ENCODE results near the gene CUX1. TPM values are rescaled to one million over a fixed set of nuclear protein-coding genes. Genes with fewer than 3 reads are reported as not detected.

CUX1 gene
- total RNA-seq, 2 experiments from 2014 or later = 21.1 to 22.4 TPM

DNA sequence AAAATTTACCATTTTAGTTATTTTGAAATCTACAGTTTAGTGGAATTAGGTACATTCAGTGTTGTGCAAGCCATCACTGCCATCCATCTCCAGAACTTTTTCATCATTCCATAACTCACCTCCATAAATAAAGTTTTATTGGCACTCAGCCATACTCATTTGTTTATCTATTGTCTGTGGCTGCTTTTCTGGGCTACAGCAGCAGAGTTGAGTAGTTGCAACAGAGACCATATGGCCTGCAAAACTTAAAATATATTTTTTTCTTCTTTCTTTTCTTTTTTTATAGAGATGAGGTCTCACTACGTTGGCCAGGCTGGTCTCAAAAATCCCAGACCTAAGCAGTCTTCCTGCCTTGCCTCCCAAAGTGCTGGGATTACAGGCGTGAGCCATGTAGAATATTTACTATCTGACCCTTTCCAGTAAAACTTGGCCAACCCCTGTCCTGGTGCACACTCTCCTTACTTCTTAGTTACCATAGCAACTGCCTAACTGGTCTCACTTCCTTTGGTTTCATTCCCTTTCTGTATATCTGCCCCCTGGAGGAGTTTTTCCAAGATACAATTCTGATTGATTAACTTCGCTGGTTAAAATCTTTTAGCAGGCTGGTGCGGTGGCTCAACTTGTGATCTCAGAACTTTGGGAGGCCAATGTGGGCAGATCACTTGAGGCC lies 133.2 kb downstream of the CUX1 start:
- no peaks in the 10 kb centered on the region for H3K27me3 Mint-ChIP-seq
- H3K27ac Mint-ChIP-seq = no peak overlapping the region
- H3K36me3 Mint-ChIP-seq (ENCODE audit: low read depth) = no peaks in the 10 kb centered on the region
- H3K4me3 Mint-ChIP-seq = no peak overlapping the region
- no peaks in the 10 kb centered on the region for H3K9me3 Mint-ChIP-seq
- H3K4me1 Mint-ChIP-seq = peaks cover 12% of the 10 kb centered on the region
- no peak for DNase-seq
- ChIA-PET CTCF (no interaction called here), POLR2A (no interaction called here)

DNA sequence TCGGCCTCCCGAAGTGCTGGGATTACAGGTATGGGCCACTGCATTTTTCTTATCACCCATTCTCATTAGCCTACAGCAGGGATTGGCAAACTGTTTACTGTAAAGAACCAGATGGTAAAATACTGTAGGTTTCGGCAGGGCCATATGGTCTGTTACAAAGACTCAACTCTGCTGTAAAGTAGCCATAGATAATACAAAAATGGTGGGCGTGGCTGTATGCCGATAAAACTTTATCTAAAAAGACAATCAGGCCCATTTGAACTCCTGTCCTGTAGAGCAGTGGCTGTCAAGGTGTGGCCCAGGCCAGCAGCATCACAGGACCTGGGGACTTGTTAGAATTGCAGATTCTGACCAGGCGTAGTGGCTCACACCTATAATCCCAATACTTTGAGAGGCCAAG lies 134.3 kb downstream of the CUX1 start:
- no peaks in the 10 kb centered on the region for H3K36me3 Mint-ChIP-seq (ENCODE audit: low read depth)
- no peak overlapping the region for H3K4me3 Mint-ChIP-seq
- ChIA-PET CTCF (no interaction called here), POLR2A (no interaction called here)
- H3K4me1 Mint-ChIP-seq = peaks cover 12% of the 10 kb centered on the region
- no peak for DNase-seq
- no peak overlapping the region for H3K27ac Mint-ChIP-seq
- no peaks in the 10 kb centered on the region for H3K9me3 Mint-ChIP-seq
- no peaks in the 10 kb centered on the region for H3K27me3 Mint-ChIP-seq

DNA sequence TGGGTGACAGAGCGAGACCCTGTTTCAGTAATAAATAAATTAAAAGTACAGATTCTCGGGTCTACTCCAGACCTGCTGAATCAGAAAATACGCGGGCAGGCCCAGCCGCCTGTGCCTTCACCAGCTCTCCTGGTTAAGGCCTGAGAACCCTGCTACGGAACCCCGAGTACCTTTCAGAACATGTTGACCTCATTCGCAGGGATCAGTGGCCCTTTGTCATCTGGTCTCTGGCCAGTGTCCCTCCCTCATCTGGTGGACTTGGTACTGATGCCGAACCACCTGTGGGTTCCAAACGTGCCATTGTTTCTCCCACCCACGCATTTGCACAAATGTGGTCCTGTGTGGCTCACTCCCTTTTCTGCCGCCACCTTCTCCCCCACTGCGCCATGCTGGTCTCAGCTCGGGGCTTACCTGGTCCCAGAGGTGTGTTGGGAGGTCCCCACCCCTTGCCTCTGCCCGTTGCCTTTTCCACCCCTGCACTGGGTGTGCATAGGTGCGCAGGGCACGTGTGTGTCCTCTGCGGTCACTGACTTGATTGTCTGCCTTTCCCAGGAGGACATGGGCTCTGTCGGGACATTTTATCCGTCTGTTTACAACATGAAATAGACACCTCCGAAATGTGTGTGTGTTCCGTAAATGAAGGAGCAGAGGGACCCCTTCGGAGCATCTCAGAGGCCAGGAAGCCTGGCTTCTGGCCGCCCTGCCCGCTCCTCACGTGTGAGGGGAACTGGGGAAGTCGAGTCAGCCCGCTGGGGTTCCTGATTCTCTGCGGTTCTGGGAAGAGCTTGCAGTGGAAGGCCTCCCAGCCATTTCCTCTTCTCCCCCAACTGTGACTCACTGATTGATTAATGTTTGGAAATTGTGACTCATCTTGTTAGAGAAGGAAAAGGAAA lies 135.2 kb downstream of the CUX1 start:
- Mint-ChIP-seq H3K4me1 (peaks cover 14% of the 10 kb centered on the region), H3K27me3 (no peaks in the 10 kb centered on the region), H3K4me3 (no peak overlapping the region), H3K27ac (no peak overlapping the region), H3K9me3 (no peaks in the 10 kb centered on the region), H3K36me3 (ENCODE audit: low read depth) (no peaks in the 10 kb centered on the region)
- POLR2A ChIA-PET = no interaction called here
- DNase-seq = no peak
- CTCF ChIA-PET = no interaction called here

DNA sequence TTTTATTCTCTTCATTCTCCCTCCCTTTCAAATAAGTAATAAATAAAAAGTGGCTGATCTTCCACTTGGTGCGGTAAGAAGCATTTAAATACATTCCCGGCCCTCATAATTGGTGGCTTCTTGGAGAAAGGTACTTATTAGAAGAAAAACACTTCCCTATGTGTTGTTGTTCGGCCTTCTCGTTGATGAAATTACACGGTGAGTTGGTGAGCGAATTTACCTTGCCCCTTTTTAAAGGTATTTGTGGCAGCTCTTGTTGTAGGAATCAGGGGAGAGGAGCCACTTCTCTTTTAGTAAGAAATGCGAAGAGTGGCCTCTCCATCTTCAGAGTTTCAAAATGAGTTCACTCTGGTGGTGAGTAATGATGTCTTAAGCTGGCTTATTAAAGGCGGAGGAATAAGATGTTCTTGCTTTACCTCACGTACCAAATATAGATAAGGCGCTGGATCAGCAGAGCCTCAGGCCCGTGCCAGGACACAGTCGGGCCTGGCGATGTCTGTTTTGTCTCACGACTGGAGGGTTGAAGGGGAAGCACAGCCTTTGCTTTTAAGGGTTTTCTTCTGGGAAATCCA lies 135.9 kb downstream of the CUX1 start:
- CTCF ChIA-PET = no interaction called here
- POLR2A ChIA-PET = no interaction called here
- H3K9me3 Mint-ChIP-seq = no peaks in the 10 kb centered on the region
- no peaks in the 10 kb centered on the region for H3K27me3 Mint-ChIP-seq
- no peaks in the 10 kb centered on the region for H3K36me3 Mint-ChIP-seq (ENCODE audit: low read depth)
- no peak for DNase-seq
- H3K4me1 Mint-ChIP-seq = peaks cover 14% of the 10 kb centered on the region
- no peak overlapping the region for H3K27ac Mint-ChIP-seq
- no peak overlapping the region for H3K4me3 Mint-ChIP-seq

DNA sequence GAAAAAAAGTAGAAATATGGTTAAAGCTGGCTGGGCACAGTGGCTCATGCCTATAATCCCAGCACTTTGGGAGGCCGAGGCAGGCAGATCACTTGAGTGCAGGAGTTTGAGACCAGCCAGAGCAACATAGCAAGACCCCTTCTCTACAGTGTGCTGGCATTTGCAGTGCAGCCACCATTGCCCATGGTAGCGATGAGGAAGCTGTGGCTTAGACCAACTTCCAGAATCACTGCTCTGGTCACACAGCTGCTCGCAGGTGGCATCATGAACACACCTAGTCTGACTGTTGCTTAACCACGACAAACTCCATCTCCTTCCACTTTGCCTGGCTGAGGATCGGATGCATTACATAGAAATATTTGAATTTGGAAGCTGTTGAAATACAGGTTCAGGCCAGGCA lies 137.1 kb downstream of the CUX1 start:
- Mint-ChIP-seq H3K27ac (no peak overlapping the region), H3K27me3 (no peaks in the 10 kb centered on the region), H3K9me3 (no peaks in the 10 kb centered on the region), H3K4me3 (no peak overlapping the region), H3K4me1 (peaks cover 14% of the 10 kb centered on the region), H3K36me3 (ENCODE audit: low read depth) (no peaks in the 10 kb centered on the region)
- CTCF ChIA-PET = no interaction called here
- POLR2A ChIA-PET = no interaction called here
- no peak for DNase-seq

DNA sequence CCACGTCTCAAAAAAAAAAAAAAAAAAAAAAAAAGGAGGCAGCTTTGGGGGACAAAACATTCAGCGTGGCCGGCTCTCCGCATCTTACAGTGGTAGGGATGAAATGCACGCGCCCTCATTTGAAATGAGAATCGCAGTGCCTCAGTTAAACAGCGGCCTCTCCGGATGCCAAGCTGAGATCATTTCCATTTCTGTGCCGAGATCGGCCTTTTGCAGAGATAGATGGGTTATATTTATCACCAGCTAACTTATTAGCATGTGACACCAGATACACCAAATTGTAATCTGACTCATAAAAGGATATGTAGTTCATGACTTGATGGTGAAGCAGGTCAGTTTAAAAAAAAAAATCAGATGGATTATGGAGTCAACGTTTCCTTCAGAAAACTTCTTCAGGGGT lies 138.7 kb downstream of the CUX1 start:
- Mint-ChIP-seq H3K36me3 (ENCODE audit: low read depth) (no peaks in the 10 kb centered on the region), H3K4me3 (no peak overlapping the region), H3K27me3 (no peaks in the 10 kb centered on the region), H3K9me3 (no peaks in the 10 kb centered on the region), H3K4me1 (peaks cover 14% of the 10 kb centered on the region), H3K27ac (no peak overlapping the region)
- CTCF ChIA-PET = no interaction called here
- DNase-seq = no peak
- POLR2A ChIA-PET = no interaction called here

DNA sequence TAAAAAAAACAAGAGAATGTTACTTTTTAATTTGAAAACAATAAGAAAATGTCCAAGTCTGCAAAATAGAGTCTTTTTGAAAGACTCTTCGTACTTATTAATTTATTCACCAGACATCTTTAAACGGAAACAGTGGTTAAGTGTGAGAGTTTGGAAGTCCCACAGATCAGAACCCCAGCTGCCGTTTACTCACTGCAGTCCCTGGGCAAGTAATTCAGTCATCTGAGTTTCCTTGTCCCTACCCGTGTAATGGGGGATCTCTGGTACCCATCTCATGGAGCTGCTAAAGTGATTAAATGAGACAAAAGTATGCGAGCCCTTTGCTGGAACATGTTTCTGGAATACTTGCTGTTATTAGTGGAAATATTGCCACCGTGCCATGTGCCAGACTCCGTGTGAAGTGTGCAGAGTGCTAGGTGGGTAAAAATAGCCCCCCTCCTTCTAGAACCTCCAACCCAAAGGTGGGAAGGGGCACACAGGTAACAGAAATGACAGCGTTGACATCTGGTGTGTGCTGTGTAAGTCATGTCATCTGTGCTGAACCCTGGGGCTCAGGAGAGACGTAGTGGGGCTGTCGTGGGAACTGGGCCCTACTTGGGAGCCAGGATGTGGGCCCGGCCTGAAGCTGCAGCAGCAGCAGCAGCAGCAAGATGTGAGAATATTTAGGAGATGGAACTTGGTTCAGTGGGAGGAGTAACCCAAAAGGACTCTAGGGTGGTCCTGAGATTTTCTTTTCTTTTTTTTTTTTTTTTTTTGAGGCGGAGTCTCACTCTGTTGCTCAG lies 140.5 kb downstream of the CUX1 start:
- Mint-ChIP-seq H3K9me3 (no peaks in the 10 kb centered on the region), H3K36me3 (ENCODE audit: low read depth) (no peaks in the 10 kb centered on the region), H3K4me1 (peaks cover 14% of the 10 kb centered on the region), H3K27ac (no peak overlapping the region), H3K4me3 (no peak overlapping the region), H3K27me3 (no peaks in the 10 kb centered on the region)
- DNase-seq = no peak
- ChIA-PET CTCF (no interaction called here), POLR2A (no interaction called here)

DNA sequence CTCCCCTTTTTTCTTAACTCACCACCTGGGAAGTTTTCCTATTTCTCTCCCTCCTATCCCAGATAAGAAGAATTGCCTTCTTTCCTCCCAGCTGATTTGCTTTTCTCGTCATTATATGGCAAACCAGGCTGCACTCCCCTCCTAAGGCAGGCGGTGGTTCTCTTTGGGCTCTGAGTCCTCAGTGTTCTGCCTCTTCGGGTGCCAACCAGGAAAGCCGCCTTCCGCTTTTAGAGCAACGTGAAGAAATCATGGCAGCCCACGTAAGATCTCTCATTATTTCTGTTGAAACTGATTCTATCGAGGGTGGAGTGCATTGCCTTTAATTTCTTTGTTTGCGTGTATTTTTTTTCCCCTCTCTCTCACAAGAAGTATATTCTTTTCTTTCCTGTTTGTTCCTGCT lies 141.9 kb downstream of the CUX1 start:
- H3K36me3 Mint-ChIP-seq (ENCODE audit: low read depth) = no peaks in the 10 kb centered on the region
- ChIA-PET CTCF (no interaction called here), POLR2A (no interaction called here)

DNA sequence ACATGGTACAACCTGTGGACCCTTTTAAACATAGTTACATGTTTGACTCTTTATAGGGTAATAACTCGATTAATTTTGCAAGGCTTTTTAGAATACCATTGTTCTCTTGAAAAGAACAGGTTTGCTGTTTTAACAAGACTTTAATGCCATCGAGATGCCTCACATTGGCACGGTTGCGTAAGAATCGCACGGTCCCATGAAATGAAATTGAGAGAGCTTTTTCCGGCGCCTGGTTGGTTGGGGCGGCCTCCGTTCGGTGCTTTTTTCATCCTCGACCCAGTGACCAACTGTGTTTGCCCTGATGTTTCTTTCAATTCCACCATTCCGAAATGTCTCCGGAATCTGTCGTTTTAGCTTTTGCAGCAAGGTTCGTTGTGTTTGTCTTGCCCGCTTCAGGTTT lies 142.4 kb downstream of the CUX1 start:
- no peaks in the 10 kb centered on the region for H3K36me3 Mint-ChIP-seq (ENCODE audit: low read depth)
- CTCF ChIA-PET = no interaction called here
- POLR2A ChIA-PET = no interaction called here
- DNase-seq = no peak
- no peaks in the 10 kb centered on the region for H3K27me3 Mint-ChIP-seq
- H3K4me3 Mint-ChIP-seq = no peak overlapping the region
- H3K9me3 Mint-ChIP-seq = no peaks in the 10 kb centered on the region
- H3K4me1 Mint-ChIP-seq = peaks cover 2% of the 10 kb centered on the region
- no peak overlapping the region for H3K27ac Mint-ChIP-seq

More for the DNA sequence above, 141.9 kb downstream of the CUX1 start:
- H3K4me1 Mint-ChIP-seq = peaks cover 3% of the 10 kb centered on the region
- H3K27me3 Mint-ChIP-seq = no peaks in the 10 kb centered on the region
- no peak for DNase-seq
- no peaks in the 10 kb centered on the region for H3K9me3 Mint-ChIP-seq
- no peak overlapping the region for H3K27ac Mint-ChIP-seq
- H3K4me3 Mint-ChIP-seq = no peak overlapping the region

DNA sequence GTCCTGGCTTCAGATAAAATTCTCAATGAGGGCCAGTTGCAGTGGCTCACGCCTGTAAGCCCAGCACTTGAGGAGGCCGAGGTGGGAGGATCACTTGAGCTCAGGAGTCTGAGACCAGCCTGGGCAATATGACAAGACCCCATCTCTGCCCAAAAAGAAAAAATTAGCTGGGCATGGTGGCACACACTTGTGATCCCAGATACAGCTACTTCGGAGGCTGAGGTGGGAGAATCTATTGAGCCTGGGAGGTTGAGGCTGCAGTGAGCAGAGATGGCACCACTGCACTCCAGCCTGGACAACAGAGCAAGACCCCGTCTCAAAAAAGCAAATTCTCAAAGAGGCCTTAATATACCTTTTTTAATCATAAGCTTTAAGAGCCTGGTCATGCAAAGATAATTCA lies 142.9 kb downstream of the CUX1 start:
- DNase-seq = no peak
- H3K4me1 Mint-ChIP-seq = peaks cover 2% of the 10 kb centered on the region
- H3K4me3 Mint-ChIP-seq = no peak overlapping the region
- H3K36me3 Mint-ChIP-seq (ENCODE audit: low read depth) = no peaks in the 10 kb centered on the region
- no peaks in the 10 kb centered on the region for H3K9me3 Mint-ChIP-seq
- ChIA-PET POLR2A (no interaction called here), CTCF (no interaction called here)
- no peak overlapping the region for H3K27ac Mint-ChIP-seq
- H3K27me3 Mint-ChIP-seq = no peaks in the 10 kb centered on the region

DNA sequence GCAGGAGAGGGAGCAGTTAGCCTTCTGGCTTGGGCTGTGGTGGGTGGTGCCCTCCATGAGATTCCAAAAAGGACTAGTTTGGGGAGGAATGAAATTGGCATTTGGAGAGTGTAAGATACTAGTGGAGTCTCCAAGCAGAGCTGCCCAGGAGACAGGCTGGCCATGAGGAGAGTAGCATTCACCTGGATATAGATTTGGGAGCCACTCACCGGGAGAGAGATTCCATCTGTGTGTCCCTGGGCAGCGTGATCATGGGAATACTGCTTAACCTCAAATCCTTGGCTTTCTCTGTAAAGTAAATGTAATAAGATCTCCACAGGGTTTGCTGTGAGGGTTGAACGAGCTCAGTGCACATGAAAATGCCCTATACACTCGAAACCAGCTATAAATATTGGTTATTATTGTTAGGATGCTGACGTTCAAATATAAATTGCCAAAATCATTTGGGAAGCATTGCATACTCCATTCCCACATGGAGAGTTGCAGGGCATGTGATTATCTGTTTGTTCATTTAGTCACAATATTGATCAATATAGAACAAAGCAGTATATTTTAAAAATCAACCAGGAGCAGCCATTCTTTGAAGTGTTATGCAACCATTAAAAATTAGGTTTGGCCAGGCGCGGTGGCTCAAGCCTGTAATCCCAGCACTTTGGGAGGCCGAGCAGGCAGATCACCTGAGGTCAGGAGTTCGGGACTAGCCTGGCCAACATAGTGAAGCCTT lies 143.7 kb downstream of the CUX1 start:
- ChIA-PET CTCF (no interaction called here), POLR2A (no interaction called here)
- Mint-ChIP-seq H3K4me1 (peaks cover 2% of the 10 kb centered on the region), H3K4me3 (no peak overlapping the region), H3K36me3 (ENCODE audit: low read depth) (no peaks in the 10 kb centered on the region), H3K27me3 (no peaks in the 10 kb centered on the region), H3K9me3 (no peaks in the 10 kb centered on the region), H3K27ac (no peak overlapping the region)
- DNase-seq = no peak

DNA sequence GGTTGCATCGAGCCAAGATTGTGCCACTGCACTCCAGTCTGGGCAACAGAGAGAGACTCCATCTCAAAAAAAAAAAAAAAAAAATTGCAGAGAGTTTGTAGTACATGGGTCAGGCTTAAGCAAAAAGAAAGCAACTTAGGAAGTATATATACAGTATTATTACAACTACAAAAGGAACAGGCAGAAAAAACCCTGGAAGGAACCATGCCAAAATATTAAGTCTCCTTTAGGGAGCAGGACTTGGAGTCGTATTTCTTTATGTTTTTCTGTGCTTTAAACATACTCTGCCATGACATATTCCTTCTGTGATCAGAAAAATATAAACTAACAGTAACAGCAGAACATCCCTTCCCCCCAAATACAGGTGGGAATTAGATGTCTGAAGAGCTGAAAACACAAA lies 144.4 kb downstream of the CUX1 start:
- no peak overlapping the region for H3K27ac Mint-ChIP-seq
- no peak for DNase-seq
- CTCF ChIA-PET = no interaction called here
- POLR2A ChIA-PET = no interaction called here
- peaks cover 2% of the 10 kb centered on the region for H3K4me1 Mint-ChIP-seq
- H3K4me3 Mint-ChIP-seq = no peak overlapping the region
- H3K27me3 Mint-ChIP-seq = no peaks in the 10 kb centered on the region
- no peaks in the 10 kb centered on the region for H3K36me3 Mint-ChIP-seq (ENCODE audit: low read depth)
- no peaks in the 10 kb centered on the region for H3K9me3 Mint-ChIP-seq

DNA sequence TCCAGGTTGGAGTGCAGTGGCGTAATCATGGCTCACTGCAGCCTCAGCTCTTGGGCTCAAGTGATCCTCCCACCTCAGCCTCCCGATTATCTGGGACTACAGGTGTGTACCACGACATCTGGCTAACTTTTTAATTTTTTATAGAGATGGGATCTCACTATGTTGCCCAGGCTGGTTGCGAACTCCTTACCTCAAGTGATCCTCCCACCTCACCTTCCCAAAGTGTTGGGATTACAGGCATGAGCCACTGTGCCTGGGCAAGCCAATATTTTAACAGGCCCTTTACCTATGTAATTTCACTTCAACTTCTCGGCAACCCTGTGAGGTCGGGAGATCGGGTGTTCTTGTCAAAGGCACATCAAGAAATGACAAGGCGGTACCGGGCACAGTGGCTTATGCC lies 146.3 kb downstream of the CUX1 start:
- no peak overlapping the region for H3K27ac Mint-ChIP-seq
- ChIA-PET CTCF (no interaction called here), POLR2A (no interaction called here)
- H3K27me3 Mint-ChIP-seq = no peaks in the 10 kb centered on the region
- H3K4me1 Mint-ChIP-seq = no peaks in the 10 kb centered on the region
- DNase-seq = no peak
- no peaks in the 10 kb centered on the region for H3K36me3 Mint-ChIP-seq (ENCODE audit: low read depth)
- H3K9me3 Mint-ChIP-seq = no peaks in the 10 kb centered on the region
- H3K4me3 Mint-ChIP-seq = no peak overlapping the region
